GOT3 (cell line): Measurements from ENCODE around the gene NOTCH1.
"Not testable (repeated sequence)": the region's sequence is repeated elsewhere in the genome, so short reads cannot be mapped to it uniquely, and the experiment has no call there.

Source experiments
- DNase-seq: peaks from one replicate; lab custom pipeline; 2025; ENCODE audit warnings: mixed read lengths; lab: John Stamatoyannopoulos, UW

The NOTCH1 gene

GRCh38 chr9:136545965-136546696, at the start of gene NOTCH1:
TSS of gene NOTCH1 (minus strand) at chr9:136546048. CDS start at chr9:136545786, 262 bp downstream.
- peak; percentile 62 for DNase-seq

GRCh38 chr9:136594492-136594891, 48.6 kb upstream of the NOTCH1 start:
- no peak for DNase-seq

GRCh38 chr9:136593581-136593980, 47.7 kb upstream of the NOTCH1 start:
- no peak for DNase-seq

GRCh38 chr9:136592666-136593065, 46.8 kb upstream of the NOTCH1 start:
- DNase-seq: no peak

- no peak for DNase-seq
Measured at GRCh38 chr9:136590821-136591752, 45.2 kb upstream of the NOTCH1 start.

GRCh38 chr9:136589766-136590763, 44.2 kb upstream of the NOTCH1 start:
- DNase-seq: no peak

- no peak for DNase-seq
Measured at GRCh38 chr9:136588663-136589464, 43.0 kb upstream of the NOTCH1 start.

GRCh38 chr9:136587944-136588662, 42.3 kb upstream of the NOTCH1 start:
- no peak for DNase-seq

- DNase-seq: no peak
Measured at GRCh38 chr9:136587145-136587943, 41.5 kb upstream of the NOTCH1 start.

- DNase-seq: no peak
Measured at GRCh38 chr9:136586391-136586953, 40.6 kb upstream of the NOTCH1 start.

GRCh38 chr9:136585531-136586120, 39.8 kb upstream of the NOTCH1 start:
- DNase-seq: no peak

GRCh38 chr9:136584934-136585333, 39.1 kb upstream of the NOTCH1 start:
- no peak for DNase-seq

GRCh38 chr9:136584401-136584932, 38.6 kb upstream of the NOTCH1 start:
- no peak for DNase-seq

GRCh38 chr9:136582977-136583735, 37.3 kb upstream of the NOTCH1 start:
- DNase-seq: no peak

- no peak for DNase-seq
Measured at GRCh38 chr9:136581614-136582447, 36.0 kb upstream of the NOTCH1 start.

GRCh38 chr9:136579650-136580219, 33.9 kb upstream of the NOTCH1 start:
- not testable (repeated sequence) for DNase-seq
